HG03095 (cell line): ENCODE measurements around the gene PACRG.

Source experiments
- ATAC-seq: cut with Tn5 transposase; IDR thresholded peaks from one replicate; pipeline ENCODE4 v1.9.1; 2021; ENCODE audit warnings: moderate library complexity; ENCODE audit not compliant: unreplicated experiment

PACRG gene

GRCh38 chr6:163323274-163323673 is 595.5 kb downstream of the PACRG start:
- no peak for ATAC-seq

- ATAC-seq: no peak
Measured at GRCh38 chr6:163323705-163324104, 595.9 kb downstream of the PACRG start.

GRCh38 chr6:163324326-163324687 is 596.5 kb downstream of the PACRG start:
- no peak for ATAC-seq

GRCh38 chr6:163324688-163325389 is 597.1 kb downstream of the PACRG start:
- ATAC-seq: no peak

DNA sequence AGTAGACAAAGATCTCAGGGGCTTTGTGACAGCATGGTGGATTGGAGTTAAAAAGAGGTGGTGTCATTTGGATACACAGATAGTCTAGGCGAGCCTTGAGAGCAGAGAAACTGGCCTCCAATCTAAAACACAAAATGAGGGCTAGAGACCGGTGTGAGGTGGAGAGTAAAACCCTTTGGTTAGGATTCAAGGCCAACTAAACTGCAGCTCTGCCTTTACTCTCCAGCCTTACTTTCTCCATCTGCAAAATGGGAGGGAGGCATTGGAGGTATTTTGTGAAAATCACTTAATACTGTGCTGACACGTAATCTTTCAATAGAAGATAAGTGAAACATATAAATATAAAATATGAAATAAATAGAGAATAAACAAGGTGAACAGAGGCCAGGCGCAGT is 597.6 kb downstream of the PACRG start:
- no peak for ATAC-seq

GRCh38 chr6:163327165-163327880 is 599.5 kb downstream of the PACRG start:
- ATAC-seq: no peak

DNA sequence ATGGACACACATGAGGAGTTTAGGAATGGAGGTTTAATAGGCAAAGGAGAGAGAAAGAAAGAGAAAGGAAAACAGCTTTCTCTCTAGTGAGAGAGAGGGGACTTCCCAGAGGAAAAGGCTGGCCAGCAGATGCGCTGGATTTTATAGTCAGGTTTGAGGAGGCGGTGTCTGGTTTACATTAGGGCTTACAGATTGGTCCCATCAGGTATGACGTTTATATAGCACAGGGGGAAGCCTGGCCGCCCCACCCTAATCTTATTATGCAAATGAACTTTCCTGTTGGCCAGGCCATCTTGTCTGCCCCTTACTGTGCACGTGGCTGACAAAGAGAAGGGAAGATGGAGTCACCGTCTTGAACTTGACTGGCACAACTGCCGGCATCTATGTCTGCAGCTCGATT is 600.1 kb downstream of the PACRG start:
- no peak for ATAC-seq

DNA sequence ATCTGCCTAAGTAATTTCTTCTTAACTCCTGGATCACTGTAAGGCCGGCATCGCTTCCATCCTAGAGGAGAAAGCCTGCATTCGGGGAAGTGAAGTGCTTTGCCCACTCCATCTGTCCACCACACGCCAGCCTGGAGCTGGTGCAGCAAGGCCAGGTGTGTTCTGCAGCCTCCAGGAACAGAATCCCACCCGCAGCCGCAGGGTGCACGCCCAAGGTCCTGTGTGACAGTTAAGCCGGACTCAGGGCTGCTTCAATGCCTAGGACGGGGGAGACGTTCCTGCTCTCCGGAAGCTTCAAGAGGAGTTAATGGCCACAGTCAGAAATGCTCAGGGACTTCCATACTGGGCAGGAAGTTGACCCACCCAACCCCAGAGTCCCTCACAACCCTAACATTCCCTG is 600.6 kb downstream of the PACRG start:
- no peak for ATAC-seq

- no peak for ATAC-seq
Measured at GRCh38 chr6:163329991-163330390, 602.2 kb downstream of the PACRG start.

DNA sequence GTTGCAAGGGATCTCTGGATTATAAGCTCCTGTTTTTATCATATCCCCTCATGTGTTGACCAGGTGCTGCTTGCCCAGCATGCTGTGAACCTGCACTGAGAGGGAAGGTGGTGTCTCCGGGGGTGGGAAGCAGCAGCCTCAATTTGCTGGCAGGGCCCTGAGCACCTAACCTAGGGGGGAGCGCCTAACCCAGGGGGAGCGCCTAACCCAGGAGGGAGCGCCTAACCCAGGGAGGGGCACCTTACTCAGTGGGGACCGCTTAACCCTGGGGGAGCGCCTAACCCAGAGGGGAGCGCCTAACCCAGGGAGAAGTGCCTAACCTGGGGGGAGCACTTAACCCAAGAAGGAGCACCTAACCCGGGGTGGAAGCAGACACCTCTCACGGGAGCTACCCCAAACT is 603.5 kb downstream of the PACRG start:
- no peak for ATAC-seq

DNA sequence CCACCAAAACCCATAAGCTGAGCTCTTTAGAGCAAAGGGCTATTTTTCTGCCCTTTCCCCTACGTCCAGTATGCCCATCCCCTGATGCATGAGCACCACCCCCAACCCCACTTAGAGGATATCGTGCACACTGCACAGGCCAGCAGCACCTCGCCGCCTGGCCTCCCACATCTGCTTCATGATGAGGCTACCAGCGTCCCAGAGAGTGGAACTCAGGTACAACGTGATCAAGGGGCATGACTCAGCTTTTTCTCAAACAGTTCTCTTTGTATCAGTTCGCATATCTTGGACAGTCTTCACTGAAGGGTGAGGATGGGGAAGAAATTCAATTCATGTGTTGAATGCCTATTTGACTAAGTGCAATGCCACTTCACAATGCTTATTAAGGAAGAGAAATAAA is 604.8 kb downstream of the PACRG start:
- no peak for ATAC-seq

- ATAC-seq: no peak
Measured at GRCh38 chr6:163333038-163333437, 605.3 kb downstream of the PACRG start.

DNA sequence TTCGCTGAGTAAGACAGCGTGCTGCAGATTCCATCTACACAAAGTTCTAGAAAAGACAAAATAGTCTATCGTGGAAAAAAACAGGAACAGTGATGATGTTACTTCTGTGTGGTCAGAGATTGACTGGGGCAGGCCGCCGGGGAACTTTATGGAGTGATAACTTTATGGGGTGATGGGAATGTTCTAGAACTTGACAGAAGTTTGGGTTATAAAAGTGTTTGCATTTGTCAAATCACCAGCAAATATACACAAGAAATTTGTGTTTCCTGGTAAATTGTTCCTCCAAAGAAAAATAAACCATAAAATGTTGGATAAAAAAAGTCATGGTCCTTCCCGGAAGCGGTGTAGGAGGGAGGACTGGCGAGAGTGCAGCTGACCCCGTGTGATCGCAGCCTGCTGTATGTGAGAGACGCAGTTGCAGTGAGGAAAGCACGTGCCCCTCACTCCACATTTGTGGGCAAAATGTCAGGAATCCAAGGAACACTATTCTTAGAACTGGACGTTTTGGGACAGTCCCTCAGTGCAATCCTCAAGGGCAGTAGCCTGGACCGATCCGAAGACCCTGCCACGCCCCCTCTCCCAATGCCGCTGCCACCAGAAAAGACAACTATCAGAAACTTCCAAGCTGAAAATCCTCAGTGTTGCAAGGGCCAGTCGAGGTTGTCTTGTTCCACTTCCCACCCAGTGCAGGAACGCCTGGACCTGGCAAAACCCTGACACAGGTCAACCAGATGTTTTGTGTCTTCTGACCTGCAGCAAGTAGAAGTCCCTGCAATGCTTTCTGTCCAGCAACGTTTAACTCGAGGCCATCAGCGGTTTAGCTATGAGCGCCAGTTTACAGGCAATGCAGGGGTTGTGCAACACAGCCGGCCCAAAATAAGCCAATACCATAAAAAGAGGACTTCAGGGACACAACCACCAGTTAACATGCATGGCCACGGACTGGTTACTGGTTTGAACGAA is 606.2 kb downstream of the PACRG start:
- ATAC-seq: no peak

DNA sequence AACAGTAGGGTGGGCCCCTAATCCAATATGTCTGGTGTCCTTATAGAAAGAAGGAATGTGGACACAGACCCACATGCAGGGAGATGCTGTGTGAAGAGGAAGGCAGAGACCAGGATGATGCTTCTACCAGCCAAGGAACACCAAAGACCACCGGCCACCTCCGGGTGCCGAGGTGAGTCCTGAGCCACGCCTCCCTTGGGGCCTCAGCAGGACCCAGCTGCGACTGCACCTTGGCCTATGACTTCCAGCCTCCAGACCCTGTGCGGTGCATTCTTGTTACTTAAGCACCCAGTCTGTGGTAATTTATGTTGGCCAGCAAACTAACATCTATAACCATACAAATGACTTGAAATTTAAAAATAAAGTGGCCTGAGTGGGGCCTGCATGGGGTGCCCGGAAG is 607.3 kb downstream of the PACRG start:
- no peak for ATAC-seq

DNA sequence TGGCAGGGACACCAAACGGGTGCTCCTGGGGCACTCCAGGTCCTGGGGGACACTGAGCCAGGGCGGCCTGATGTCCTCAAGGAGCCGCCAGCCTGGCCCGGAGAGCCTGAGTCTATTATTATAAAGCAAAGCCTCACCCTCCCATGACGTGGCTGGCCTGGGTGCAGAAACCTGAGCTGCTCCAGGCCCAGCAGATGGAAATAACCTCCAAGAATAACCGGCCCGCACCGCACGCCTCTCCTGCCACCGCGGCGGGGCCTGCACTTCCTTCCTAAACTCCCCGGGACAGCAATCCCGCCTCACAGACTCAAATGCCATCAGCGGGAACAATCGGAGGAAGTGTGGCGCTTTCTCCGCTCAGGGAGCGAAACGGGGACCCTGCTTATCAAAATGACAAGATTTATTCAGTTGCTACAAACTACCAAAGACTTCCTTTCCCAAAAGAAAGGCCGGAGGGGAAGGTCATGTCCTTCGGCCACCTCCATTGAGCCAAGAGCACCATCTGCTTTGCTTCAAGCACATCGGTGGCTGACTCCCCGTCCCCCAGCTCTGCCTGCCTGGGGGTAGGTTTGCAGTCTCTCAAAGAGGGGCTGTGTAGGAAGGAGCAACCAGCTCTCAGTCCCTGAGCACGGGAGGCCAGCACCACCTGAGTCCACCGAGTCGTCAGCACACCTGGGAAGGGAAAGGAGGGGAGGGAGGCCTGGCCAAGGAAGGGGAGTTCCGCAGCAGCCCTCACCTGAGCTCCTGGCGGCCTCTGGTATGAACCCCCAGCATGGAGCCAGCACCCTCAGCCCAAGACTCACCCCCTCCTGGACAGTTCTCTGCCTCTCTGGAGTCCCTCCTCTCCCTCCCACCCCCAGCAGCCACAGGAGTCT is 608.1 kb downstream of the PACRG start:
- no peak for ATAC-seq

DNA sequence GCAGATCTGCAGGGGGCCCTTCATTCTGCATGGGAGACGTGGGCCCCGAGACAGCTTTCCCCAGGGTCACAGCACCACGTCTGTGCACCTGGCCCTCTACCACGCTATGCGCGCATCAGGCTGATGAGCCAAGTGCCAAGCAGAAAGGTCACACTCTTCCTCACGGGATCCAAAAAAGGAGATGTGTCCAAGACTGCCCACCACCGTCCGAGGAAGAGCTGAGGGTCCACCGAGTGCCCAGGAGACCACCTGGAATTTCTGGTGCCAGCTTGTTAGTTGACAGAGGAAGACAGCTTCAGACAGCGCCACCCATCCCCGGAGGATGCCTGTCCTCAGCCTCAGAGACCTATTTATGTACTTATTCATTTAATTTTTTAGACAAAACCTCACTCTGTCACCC is 609.2 kb downstream of the PACRG start:
- no peak for ATAC-seq

DNA sequence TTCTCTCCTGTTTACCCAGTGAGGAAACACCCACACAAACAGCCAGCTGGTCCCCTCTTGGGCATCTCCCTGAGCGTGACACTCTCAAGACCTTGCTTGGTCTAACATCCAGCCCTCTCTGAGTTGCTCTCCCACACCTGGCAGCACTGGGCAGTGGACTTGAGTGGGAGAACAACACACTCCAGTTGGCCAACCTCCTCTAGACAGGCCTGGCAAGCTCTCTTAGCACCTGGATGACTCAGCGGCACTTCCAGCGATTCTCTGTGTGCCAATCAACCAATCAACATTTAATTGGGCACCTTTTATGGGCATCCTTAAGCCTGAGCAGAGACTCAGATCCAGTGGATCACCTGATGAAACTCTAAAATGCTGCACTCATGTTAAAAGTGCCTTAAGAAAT is 610.2 kb downstream of the PACRG start:
- no peak for ATAC-seq

GRCh38 chr6:163338671-163339405 is 611.1 kb downstream of the PACRG start:
- ATAC-seq: no peak

DNA sequence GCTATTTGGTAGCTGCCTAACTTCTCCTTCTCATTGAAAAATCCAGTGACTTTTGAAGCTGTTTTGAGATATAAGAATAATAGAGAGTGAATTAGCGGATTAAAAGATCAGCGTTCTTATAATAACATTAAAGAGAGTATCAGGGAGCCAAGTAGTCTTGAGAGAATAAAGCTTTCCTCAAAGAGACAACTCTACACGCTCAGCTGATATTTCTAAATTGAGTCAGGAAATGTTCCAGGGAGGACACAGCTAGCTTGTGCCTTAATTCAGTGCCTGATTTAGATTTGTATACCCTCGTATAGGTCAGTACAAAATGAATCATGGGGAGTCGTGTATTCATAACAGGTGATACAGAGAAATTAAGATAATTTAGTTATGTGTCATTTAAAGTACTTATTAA is 611.7 kb downstream of the PACRG start:
- ATAC-seq: no peak
